K562 (cell line): ENCODE results near the gene ZMIZ1. TPM values are rescaled to one million over a fixed set of nuclear protein-coding genes. Genes with fewer than 3 reads are reported as not detected.

ENCODE experiments used
- ARID2 ChIP-seq: fragments of 450-650 bp; IDR thresholded peaks from 2 replicates; pipeline ENCODE4 v1.6.1; 2017; ENCODE audit warnings: antibody characterized with exemption, mild to moderate bottlenecking
- CGGBP1 ChIP-seq: fragments of 250-450 bp; sonication (Bioruptor Pico); IDR thresholded peaks from 2 replicates; pipeline ENCODE4 v1.9.0; 2021; ENCODE audit warnings: mild to moderate bottlenecking
- MTA2 ChIP-seq: fragments of 450-650 bp; IDR thresholded peaks from 2 replicates; pipeline ENCODE4 v1.6.1; 2016; ENCODE audit warnings: low read depth
- MYBL2 ChIP-seq, 2 experiments: fragments of 450-650 bp in 1 of 2; sonication (generic) in 1 of 2; formaldehyde crosslinking in 1 of 2; IDR thresholded peaks; 2 replicates each; pipeline versions ENCODE4 v1.6.1 to v1.8.1; 2017 to 2022; ENCODE audit warnings: borderline replicate concordance in 1 of 2, inconsistent platforms in 1 of 2, low read depth in 1 of 2, mild to moderate bottlenecking in 1 of 2, missing genetic modification reagents in 1 of 2, moderate library complexity in 1 of 2
- PHB ChIP-seq: fragments of 250-450 bp; sonication (Bioruptor Pico); IDR thresholded peaks from 2 replicates; pipeline ENCODE4 v1.5.0; 2021
- TAF15 ChIP-seq: fragments of 200-400 bp; formaldehyde crosslinking; IDR thresholded peaks from 2 replicates; pipeline ENCODE4 v1.6.1; 2017; ENCODE audit warnings: mild to moderate bottlenecking, low read depth, low read length, moderate library complexity
- XRCC4 ChIP-seq: IDR thresholded peaks from one replicate; pipeline ENCODE4 v1.6.1; 2011; ENCODE audit not compliant: insufficient read depth, insufficient read length; ENCODE audit errors: extremely low read depth
- ZBTB11 ChIP-seq, 3 experiments: fragments of 200-800 bp in 1 of 3; fragments of 250-450 bp in 1 of 3; fragments of 450-650 bp in 1 of 3; sonication (Bioruptor Pico) in 1 of 3; sonication (Bioruptor generic) in 1 of 3; formaldehyde crosslinking in 1 of 3; IDR thresholded peaks; 2 replicates each; pipeline versions ENCODE4 v1.6.1 to v1.8.0; 2016 to 2022; ENCODE audit warnings: mild to moderate bottlenecking in 2 of 3, missing genetic modification characterization in 2 of 3, missing compliant biosample characterization in 1 of 3, moderate library complexity in 1 of 3
- ZC3H4 ChIP-seq: sonication (generic); formaldehyde crosslinking; IDR thresholded peaks from 2 replicates; pipeline ENCODE4 v1.9.0; 2021; ENCODE audit warnings: missing genetic modification reagents, borderline replicate concordance
- ZNF436 ChIP-seq: fragments of 250-450, 450-650 bp; sonication (Bioruptor Pico); formaldehyde crosslinking; IDR thresholded peaks from 2 replicates; pipeline ENCODE4 v1.7.0; 2020; ENCODE audit warnings: mild to moderate bottlenecking
- polyA plus RNA-seq, 8 experiments: library from polyadenylated mRNA; depleted of rRNA in 4 of 8; stranded (reverse) in 5 of 8; unstranded in 3 of 8; fragments of >200 nt; fragmentation: Nextera tagmentation in 2 of 8; fragmentation: Illumina TruSeq in 1 of 8; extraction: Ambion mirVana in 2 of 8; extraction: Trizol in 1 of 8; gene quantifications; 2 replicates each; pipeline versions ENCODE4 v1.2.1 to v1.2.3, GENCODE V29; 2011 to 2014; ENCODE audit warnings: inconsistent platforms in 1 of 8, missing spikeins in 1 of 8
- total RNA-seq, 7 experiments: library from RNA; depleted of rRNA in 6 of 7; stranded (reverse); fragments of >200 nt in 6 of 7; fragmentation: Illumina TruSeq in 2 of 7; extraction: Trizol in 2 of 7; gene quantifications; 2 replicates each; pipeline versions ENCODE4 v1.2.1 to v1.2.3, GENCODE V29; 2011 to 2021; ENCODE audit warnings: low replicate concordance in 1 of 7
- TF ChIP-seq, protein P1 (sequence below): fragments of 450-650 bp; formaldehyde crosslinking; IDR thresholded peaks from 2 replicates; pipeline ENCODE4 v1.4.0; 2022; ENCODE audit warnings: mild to moderate bottlenecking, moderate library complexity
- TF ChIP-seq, protein P2 (sequence below), 3 experiments: IDR thresholded peaks in 2 of 3; conservative IDR thresholded peaks in 1 of 3; 2 replicates each; pipeline ENCODE4 v1.5.1; 2011 to 2012; ENCODE audit warnings: low read length in 3 of 3, mild to moderate bottlenecking in 3 of 3, control low read depth in 2 of 3, improper control_type of control experiment in 1 of 3, inconsistent platforms in 1 of 3, low read depth in 1 of 3, mixed read lengths in 1 of 3, moderate library complexity in 1 of 3; ENCODE audit not compliant: insufficient read depth in 2 of 3

The ZMIZ1 gene
- total and polyA plus RNA-seq, 9 of the 15 experiments (the other 6 are each of a cell fraction or from before 2014, with no cell fraction given) = 1.0 to 37.3 (median 4.3) TPM

DNA sequence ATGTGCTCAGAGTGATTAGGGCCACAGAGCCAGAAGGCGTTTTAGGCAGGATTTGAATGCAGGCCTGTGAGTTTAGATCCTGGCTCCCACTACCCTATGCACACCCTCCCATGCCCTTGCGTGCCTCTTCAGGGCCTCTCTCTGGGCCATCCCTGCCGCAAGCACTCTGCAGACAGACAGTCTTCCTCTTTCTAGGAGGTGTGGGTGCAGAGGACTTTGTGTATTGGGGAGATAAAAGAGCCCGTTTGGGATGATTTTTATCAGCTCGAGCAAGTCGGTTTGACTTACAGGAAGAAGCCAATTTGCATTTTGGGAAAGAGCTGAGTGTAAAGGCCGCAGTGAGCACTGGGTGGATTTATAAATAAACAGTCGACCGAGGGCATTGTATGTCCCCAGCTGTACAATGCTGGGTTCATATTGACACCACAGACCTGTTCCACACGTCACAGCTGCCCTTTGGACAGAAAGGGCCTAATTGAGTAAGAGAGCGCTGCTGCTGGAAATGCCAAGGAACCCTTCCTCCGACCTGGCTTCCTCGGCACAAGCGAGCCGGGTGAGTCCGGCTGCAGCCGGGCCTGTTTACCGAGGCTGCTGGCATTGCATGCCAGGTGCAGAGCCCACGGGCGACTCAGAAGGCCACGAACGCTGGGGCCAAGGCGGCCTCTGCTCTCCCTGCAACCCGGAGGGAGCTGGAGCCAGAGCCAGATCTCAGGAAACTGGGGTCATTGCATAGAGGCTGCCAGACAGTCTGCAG, 25.1 kb downstream of the ZMIZ1 start (continued):
- no peak for TF ChIP-seq ZNF436
- no peak for TF ChIP-seq TAF15
- TF ChIP-seq, protein P1, sequence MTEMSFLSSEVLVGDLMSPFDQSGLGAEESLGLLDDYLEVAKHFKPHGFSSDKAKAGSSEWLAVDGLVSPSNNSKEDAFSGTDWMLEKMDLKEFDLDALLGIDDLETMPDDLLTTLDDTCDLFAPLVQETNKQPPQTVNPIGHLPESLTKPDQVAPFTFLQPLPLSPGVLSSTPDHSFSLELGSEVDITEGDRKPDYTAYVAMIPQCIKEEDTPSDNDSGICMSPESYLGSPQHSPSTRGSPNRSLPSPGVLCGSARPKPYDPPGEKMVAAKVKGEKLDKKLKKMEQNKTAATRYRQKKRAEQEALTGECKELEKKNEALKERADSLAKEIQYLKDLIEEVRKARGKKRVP = no peak
- TF ChIP-seq MTA2 = 0 out of 2 replicates have a peak, but pooled peaks have one; percentile 33
- no peak for TF ChIP-seq CGGBP1
- TF ChIP-seq, protein P2, sequence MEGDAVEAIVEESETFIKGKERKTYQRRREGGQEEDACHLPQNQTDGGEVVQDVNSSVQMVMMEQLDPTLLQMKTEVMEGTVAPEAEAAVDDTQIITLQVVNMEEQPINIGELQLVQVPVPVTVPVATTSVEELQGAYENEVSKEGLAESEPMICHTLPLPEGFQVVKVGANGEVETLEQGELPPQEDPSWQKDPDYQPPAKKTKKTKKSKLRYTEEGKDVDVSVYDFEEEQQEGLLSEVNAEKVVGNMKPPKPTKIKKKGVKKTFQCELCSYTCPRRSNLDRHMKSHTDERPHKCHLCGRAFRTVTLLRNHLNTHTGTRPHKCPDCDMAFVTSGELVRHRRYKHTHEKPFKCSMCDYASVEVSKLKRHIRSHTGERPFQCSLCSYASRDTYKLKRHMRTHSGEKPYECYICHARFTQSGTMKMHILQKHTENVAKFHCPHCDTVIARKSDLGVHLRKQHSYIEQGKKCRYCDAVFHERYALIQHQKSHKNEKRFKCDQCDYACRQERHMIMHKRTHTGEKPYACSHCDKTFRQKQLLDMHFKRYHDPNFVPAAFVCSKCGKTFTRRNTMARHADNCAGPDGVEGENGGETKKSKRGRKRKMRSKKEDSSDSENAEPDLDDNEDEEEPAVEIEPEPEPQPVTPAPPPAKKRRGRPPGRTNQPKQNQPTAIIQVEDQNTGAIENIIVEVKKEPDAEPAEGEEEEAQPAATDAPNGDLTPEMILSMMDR (IDR thresholded peaks at IDR 0.05 in 2 of 3, conservative IDR thresholded peaks at IDR 0.05 in 1 of 3; ENCODE audit: insufficient read depth in 2 of 3, low read depth in 1 of 3, low read length in 3 of 3) = no peak
- TF ChIP-seq ZC3H4 (CRISPR knock-in tag) = no peak
- no peak for TF ChIP-seq XRCC4
- TF ChIP-seq PHB (CRISPR knock-in tag) = no peak
- TF ChIP-seq MYBL2 (IDR thresholded peaks at IDR 0.05; ENCODE audit: low read depth) = no peak
- TF ChIP-seq MYBL2 (CRISPR knock-in tag; IDR thresholded peaks at IDR 0.05; ENCODE audit: borderline replicate concordance) = no peak
- TF ChIP-seq ARID2 = no peak
- TF ChIP-seq ZBTB11 (CRISPR knock-in tag; IDR thresholded peaks at IDR 0.05) = peak in 1 of 3 experiments; percentile 17; a peak in 1 of 6 replicates
